Measurements from ENCODE around the gene ADAMTSL3. TPM values are rescaled to one million over a fixed set of nuclear protein-coding genes. Genes with fewer than 3 reads are reported as not detected.

The ADAMTSL3 gene, protein sequence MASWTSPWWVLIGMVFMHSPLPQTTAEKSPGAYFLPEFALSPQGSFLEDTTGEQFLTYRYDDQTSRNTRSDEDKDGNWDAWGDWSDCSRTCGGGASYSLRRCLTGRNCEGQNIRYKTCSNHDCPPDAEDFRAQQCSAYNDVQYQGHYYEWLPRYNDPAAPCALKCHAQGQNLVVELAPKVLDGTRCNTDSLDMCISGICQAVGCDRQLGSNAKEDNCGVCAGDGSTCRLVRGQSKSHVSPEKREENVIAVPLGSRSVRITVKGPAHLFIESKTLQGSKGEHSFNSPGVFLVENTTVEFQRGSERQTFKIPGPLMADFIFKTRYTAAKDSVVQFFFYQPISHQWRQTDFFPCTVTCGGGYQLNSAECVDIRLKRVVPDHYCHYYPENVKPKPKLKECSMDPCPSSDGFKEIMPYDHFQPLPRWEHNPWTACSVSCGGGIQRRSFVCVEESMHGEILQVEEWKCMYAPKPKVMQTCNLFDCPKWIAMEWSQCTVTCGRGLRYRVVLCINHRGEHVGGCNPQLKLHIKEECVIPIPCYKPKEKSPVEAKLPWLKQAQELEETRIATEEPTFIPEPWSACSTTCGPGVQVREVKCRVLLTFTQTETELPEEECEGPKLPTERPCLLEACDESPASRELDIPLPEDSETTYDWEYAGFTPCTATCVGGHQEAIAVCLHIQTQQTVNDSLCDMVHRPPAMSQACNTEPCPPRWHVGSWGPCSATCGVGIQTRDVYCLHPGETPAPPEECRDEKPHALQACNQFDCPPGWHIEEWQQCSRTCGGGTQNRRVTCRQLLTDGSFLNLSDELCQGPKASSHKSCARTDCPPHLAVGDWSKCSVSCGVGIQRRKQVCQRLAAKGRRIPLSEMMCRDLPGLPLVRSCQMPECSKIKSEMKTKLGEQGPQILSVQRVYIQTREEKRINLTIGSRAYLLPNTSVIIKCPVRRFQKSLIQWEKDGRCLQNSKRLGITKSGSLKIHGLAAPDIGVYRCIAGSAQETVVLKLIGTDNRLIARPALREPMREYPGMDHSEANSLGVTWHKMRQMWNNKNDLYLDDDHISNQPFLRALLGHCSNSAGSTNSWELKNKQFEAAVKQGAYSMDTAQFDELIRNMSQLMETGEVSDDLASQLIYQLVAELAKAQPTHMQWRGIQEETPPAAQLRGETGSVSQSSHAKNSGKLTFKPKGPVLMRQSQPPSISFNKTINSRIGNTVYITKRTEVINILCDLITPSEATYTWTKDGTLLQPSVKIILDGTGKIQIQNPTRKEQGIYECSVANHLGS (N-terminal part only)
- 10 to 100 TPM in 1 of 4 donors, 1 to 10 TPM in 3; 2.0 to 11.3 (median 3.8) TPM for total RNA-seq

- DNase-seq (ENCODE audit: low spot score in 2 of 2) = peak in 1 of 2 donors; percentile 72
- H3K36me3 ChIP-seq = no peaks in the 10 kb centered on the region
- H3K27me3 ChIP-seq = peaks cover 47% of the 10 kb centered on the region
- H3K27ac ChIP-seq = no peak within 1 kb of the TSS
- peak within 1 kb of the TSS; percentile 46 for H3K4me3 ChIP-seq
- peaks cover 23% of the 10 kb centered on the region for H3K4me1 ChIP-seq
- TF ChIP-seq, protein P1, sequence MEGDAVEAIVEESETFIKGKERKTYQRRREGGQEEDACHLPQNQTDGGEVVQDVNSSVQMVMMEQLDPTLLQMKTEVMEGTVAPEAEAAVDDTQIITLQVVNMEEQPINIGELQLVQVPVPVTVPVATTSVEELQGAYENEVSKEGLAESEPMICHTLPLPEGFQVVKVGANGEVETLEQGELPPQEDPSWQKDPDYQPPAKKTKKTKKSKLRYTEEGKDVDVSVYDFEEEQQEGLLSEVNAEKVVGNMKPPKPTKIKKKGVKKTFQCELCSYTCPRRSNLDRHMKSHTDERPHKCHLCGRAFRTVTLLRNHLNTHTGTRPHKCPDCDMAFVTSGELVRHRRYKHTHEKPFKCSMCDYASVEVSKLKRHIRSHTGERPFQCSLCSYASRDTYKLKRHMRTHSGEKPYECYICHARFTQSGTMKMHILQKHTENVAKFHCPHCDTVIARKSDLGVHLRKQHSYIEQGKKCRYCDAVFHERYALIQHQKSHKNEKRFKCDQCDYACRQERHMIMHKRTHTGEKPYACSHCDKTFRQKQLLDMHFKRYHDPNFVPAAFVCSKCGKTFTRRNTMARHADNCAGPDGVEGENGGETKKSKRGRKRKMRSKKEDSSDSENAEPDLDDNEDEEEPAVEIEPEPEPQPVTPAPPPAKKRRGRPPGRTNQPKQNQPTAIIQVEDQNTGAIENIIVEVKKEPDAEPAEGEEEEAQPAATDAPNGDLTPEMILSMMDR (IDR thresholded peaks at IDR 0.05) = peak in 1 of 2 donors; percentile 9
- TF ChIP-seq EP300 (IDR thresholded peaks at IDR 0.05) = no peak
- WGBS = 3% methylated on average over 27 of the region's 105 CpGs
- no peaks in the 10 kb centered on the region for H3K9me3 ChIP-seq
These were observed at the start of gene ADAMTSL3 for GRCh38 chr15:83653639-83654378. ADAMTSL3 (plus strand) TSS chr15:83654123; CDS start chr15:83655762, 1,639 bp downstream.

- TF ChIP-seq POLR2AphosphoS5 (IDR thresholded peaks at IDR 0.05) = no peak
- TF ChIP-seq, protein P1 (IDR thresholded peaks at IDR 0.05) = no peak
- TF ChIP-seq EP300 (IDR thresholded peaks at IDR 0.05) = no peak
- TF ChIP-seq POLR2A (IDR thresholded peaks at IDR 0.05) = no peak
- WGBS = 97% methylated on average over 1 of the region's 1 CpG
- Histone ChIP-seq H3K27ac (no peak overlapping the region), H3K4me1 (no peaks in the 10 kb centered on the region), H3K4me3 (no peak overlapping the region), H3K27me3 (no peaks in the 10 kb centered on the region), H3K9me3 (no peaks in the 10 kb centered on the region), H3K36me3 (no peaks in the 10 kb centered on the region)
- DNase-seq (ENCODE audit: low spot score in 2 of 2) = no peak
These were observed 49.4 kb upstream of the ADAMTSL3 start for GRCh38 chr15:83604549-83604948.

DNA sequence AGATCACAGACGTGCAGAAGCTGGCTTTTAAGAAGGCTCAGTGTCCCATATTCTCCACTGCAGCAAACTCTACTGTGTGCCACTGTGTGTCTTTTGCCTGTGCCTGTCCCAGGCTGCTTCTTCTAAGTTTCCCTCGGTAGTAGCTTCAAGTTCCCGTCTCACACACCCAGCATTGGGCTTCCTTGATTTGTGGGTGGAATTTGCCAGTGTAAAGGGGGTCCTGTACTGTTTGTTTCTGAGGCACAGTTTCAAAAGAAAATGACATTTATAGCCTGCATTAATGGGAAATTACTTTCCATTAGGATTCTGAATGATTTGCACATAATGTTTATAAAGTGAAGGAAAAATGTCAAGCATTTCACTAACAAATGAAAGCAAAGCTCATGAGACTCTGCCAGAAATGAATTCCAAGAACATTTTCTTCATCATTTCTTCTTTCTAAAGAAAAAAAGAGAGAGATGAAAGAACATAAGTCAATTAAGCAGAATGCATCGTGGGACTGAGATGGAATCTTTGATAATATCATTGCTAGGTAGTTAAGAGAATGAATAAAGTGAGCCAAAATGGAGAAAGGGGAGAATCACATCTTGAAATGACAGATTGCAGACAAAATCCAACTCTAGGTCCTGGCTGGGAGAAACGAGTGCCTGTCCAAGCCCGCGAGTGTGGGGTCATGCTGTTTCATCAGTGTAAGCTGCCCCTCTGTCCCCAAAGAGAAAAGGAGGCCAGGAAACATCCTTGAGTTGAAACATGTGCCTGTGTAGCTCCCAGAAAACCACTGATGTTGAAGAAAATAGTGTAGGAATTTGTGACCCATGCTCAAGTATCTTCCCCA is 48.6 kb upstream of the ADAMTSL3 start:
- TF ChIP-seq, protein P1 (IDR thresholded peaks at IDR 0.05) = no peak
- TF ChIP-seq POLR2A (IDR thresholded peaks at IDR 0.05) (no peak), EP300 (IDR thresholded peaks at IDR 0.05) (no peak), POLR2AphosphoS5 (IDR thresholded peaks at IDR 0.05) (no peak)
- H3K4me3 ChIP-seq = no peak overlapping the region
- 50% methylated on average over 7 of the region's 7 CpGs for WGBS
- H3K27ac ChIP-seq = no peak overlapping the region
- no peaks in the 10 kb centered on the region for H3K36me3 ChIP-seq
- no peaks in the 10 kb centered on the region for H3K27me3 ChIP-seq
- no peaks in the 10 kb centered on the region for H3K4me1 ChIP-seq
- H3K9me3 ChIP-seq = no peaks in the 10 kb centered on the region
- DNase-seq (ENCODE audit: low spot score in 2 of 2) = no peak

DNA sequence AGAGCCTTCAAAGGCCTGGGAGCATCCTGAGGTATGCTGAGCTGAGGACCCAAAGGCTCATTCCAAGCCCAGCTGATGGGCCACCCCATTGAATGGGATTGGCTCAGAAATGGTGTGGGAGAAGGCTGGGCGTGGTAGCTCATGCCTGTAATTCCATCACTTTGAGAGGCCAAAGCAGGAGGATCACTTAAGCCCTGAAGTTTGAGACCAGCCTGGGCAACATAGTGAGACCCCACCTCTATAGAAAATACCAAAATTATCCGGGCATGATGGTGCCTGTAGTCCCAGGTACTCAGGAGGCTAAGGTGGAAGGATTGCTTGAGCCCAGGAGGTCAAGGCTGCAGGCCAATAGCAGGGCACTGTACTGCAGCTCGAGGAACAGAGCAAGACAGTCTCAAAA is 43.8 kb upstream of the ADAMTSL3 start:
- TF ChIP-seq POLR2AphosphoS5 (IDR thresholded peaks at IDR 0.05) (no peak), EP300 (IDR thresholded peaks at IDR 0.05) (no peak), POLR2A (IDR thresholded peaks at IDR 0.05) (no peak)
- TF ChIP-seq, protein P1 (IDR thresholded peaks at IDR 0.05) = no peak
- Histone ChIP-seq H3K36me3 (no peaks in the 10 kb centered on the region), H3K9me3 (no peaks in the 10 kb centered on the region), H3K4me1 (no peaks in the 10 kb centered on the region), H3K4me3 (no peak overlapping the region), H3K27me3 (no peaks in the 10 kb centered on the region), H3K27ac (no peak overlapping the region)
- DNase-seq (ENCODE audit: low spot score in 2 of 2) = no peak
- 93% methylated on average over 3 of the region's 3 CpGs for WGBS

All from suprapubic skin (tissue), 4 donors.